GDM1 (cell line): Measurements from ENCODE around the gene UVSSA.
A peak's percentile ranks its signal among the peaks of the same experiment; 100 is the strongest.
"Not testable (repeated sequence)": the region's sequence is repeated elsewhere in the genome, so short reads cannot be mapped to it uniquely, and the experiment has no call there.

ENCODE experiments used
- DNase-seq: peaks from one replicate; lab custom pipeline; 2025; lab: John Stamatoyannopoulos, UW

UVSSA gene

DNA sequence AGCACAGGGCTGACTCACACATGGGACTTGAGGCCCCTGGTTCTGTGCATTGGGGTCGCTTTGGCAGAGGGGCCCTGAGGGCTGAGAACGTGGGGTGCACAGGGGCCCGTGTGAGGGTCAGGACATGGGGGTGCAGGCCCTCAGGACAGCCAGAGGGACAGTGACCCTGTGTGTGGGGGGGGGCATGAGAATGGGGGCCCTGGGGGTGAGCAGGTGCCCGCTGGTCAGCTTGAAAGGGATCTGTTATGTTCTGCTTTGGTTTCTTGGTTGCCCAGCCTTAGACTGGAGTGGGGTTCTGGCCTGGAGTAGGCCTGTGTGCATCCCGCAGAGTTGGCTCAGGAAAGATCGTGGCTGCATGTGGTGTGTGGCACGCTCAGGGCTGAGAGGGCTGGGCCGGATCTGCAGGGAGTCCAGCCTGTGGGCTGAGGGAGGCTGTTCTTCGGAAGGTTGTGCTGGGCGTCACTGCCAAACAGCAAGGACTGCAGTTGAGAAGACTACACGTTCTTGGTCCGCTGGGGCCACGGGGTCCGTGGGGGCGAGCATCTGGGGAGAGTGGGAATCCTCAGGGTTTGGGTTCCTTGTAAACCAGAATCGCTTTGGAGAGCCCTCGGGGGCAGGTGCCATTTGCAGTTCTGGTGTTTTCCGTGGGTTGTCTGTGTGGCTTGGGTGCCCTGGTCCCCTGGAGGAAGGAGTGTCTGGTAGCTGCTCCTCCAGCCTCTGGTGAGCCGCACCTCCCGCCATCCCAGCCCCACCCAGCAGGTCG lies 15.2 kb upstream of the UVSSA start:
- DNase-seq, result no peak

DNA sequence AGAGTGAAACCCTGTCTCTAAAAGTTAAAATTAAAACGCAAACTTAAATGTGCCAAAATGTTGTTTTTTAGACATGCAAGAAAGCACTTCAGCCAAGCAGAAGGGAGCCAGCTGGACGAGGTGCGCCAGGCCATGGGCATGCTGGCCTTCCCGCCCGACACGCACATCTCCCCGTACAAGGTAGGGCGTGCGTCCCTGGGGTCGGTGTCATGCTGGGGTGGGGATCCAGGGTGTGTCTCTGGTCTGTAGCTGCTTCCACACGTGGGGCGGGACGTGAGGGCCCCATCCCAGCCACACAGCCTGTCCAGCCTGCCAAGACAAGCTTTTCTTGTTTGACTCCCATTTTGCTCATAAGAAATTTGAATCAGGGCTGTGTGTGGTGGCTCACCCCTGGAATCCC lies 14.3 kb upstream of the UVSSA start:
- DNase-seq, result no peak

DNA sequence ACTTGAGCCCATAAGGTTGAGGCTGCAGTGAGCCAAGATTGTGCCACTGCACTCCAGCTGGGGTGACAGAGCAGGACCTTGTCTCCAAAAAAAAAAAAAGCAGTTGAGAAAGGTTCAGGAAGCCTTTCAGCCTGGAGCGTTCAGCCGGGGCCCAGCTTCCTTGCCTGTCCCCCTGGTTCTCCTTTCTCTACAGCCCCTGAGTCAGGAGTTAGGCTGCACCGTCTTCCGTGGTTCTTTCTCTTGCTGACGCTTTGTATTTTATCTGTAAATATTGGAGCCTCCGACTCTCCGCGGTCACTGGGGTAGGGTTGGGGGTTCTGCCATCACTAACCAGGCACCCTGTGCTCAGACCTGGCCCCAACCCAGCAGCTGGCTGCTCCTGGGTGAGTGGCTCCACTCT lies 13.8 kb upstream of the UVSSA start:
- no peak for DNase-seq

DNA sequence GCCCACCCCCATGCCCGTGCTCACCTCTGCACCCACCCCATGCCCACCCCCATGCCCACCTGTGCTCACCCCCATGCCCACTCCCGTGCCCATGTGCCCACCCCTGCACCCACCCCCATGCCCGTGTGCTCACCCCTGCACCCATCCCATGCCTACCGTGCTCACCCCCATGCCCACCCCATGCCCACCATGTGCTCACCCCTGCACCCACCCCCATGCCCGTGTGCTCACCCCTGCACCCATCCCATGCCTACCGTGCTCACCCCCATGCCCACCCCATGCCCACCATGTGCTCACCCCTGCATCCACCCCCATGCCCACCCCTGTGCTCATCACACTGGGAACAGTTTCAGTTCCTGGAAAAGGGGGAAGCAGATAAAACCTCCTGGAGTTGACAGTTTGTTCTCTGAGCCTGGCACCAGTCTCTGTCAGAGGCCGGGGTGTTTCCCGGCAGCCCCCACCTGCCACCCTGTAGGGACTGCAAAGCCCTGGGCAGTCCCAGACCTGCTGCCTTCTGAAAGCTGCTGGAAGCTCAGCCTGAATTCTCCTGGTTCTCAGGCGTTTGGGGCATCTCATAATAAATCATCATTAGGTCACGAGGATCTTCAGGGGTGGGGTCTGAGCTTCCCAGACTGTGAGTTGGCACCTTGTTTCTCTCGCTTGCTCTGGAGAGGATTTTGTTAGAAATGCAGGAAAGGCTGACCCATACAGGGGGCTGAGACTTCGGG lies 13.0 kb upstream of the UVSSA start:
- not testable (repeated sequence) for DNase-seq

DNA sequence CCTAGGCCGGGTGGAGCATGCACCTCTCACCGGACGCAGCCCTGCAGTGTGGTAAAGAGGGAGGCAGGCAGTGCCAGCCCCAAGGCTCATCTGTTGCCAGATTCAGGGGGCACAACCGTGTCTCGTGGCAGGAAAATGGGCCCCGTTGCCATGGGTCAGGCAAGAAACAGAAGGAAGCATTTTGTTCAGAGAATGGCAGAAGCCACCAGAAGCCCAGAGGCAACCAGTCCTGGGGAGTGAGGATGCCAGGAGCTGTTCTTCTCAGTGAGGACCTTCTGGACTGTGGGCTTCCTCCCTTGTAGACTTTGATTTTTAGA lies 12.5 kb upstream of the UVSSA start:
- DNase-seq, result no peak

DNA sequence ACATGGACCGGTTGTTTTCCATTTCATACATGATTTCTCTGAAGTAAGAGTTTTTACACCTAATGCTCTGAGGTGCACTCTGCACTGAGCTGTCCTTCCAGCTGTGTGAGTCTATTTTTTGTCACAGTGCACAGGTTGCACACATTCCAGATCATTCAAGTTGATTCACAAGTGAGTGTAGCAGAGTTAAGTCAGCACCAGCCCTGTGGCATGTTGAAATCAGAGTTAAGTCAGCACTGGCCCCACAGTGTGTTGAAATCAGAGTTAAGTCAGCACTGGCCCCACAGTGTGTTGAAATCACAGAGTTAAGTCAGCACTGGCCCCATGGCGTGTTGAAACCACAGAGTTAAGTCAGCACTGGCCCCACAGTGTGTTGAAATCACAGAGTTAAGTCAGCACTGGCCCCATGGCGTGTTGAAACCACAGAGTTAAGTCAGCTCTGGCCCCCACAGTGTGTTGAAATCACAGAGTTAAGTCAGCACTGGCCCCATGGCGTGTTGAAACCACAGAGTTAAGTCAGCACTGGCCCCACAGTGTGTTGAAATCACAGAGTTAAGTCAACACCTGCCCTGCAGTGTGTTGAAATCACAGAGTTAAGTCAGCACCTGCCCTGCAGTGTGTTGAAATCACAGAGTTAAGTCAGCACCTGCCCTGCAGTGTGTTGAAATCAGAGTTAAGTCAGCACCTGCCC lies 11.7 kb upstream of the UVSSA start:
- not testable (repeated sequence) for DNase-seq

DNA sequence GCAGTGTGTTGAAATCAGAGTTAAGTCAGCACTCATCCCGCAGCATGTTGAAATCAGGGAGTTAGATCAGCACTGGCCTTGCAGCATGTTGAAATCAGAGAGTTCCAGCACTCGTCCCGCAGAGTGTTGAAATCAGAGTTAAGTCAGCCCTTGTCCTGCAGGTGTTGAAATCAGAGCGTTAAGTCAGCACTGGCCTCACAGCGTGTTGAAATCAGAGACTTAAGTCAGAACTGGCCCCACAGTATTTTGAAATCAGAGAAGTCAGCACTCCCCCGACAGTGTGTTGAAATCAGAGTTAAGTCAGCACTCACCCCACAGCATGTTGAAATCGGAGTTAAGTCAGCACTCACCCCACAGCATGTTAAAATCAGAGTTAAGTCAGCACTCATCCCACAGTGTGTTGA lies 10.9 kb upstream of the UVSSA start:
- no peak for DNase-seq

DNA sequence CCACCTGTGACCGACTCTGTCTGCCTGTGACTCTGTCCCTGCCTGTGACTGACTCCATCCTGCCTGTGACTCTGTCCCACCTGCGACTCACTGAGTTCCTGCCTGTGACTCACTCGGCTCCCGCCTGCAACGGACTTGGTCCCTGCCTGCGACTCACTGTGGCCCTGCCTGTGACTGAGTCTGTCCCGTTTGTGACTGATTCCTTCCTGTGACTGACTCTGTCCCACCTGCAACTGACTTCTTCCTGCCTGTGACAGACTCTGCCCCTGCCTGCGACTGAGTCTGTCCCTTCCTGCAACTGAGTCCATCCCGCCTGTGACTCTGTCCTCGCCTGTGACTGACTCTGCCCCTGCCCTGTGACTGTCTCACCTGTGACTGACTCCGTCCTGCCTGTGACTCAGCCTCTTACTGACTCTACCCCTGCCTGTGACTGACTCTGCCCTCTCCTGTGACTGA lies 9.6 kb upstream of the UVSSA start:
- no peak for DNase-seq

DNA sequence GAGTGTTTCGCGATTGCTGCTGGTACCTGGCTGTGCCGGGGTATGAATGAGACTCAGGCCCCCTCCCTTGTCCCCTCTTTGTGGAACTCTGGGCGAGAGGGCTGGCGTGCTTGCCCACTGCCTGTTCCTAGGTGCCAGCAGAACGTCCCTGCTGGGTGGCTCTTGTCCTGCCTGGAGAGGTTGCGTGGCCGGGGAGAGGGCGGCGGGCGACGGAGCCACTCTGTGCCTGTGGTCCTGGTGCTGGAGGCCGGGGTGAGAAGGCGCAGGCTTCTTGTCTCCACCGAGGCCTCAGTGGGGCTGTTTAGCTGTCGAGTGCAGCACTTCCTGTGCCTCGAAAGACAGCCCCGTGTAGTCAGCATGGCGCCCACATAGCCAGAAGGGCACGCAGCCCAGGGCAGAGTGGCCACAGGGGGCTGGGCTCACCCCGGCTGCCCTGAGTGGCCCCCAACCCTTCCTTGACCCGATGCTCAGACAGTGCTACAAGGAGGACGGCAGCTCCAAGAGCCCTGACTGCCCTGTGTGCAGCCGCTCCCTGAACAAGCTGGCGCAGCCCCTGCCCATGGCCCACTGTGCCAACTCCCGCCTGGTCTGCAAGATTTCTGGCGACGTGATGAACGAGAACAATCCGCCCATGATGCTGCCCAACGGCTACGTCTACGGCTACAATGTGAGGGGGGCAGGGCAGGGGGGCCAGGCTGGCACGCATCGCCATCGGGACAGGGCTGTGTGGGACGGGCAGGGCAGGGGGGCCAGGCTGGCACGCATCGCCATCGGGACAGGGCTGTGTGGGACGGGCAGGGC lies 8.9 kb upstream of the UVSSA start:
- no peak for DNase-seq

DNA sequence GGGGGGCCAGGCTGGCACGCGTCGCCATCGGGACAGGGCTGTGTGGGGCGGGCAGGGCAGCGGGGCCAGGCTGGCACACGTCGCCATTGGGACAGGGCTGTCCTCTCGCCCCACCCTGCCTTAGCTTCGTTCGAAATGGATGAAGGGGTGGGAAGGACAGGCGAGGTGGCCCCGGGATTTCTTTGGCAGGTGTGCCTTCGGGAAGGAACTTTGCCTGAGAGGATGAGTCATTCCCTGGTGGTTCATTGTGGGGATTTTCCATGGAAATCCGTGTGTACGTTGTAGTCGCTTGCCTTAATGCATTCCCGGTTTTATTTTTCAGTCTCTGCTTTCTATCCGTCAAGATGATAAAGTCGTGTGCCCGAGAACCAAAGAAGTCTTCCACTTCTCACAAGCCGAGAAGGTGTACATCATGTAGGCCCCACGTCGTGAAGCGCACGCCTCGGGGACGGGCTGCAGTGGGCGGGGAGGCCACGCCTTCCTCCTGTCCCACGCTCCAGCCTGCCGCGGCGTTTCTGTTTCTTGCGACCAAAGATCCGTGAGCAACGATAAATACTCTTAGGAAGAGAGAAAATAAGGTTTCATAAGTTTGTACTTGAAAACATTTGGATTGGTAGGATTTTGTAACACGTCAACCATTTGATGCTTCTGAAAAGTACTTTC lies 8.1 kb upstream of the UVSSA start:
- no peak for DNase-seq

DNA sequence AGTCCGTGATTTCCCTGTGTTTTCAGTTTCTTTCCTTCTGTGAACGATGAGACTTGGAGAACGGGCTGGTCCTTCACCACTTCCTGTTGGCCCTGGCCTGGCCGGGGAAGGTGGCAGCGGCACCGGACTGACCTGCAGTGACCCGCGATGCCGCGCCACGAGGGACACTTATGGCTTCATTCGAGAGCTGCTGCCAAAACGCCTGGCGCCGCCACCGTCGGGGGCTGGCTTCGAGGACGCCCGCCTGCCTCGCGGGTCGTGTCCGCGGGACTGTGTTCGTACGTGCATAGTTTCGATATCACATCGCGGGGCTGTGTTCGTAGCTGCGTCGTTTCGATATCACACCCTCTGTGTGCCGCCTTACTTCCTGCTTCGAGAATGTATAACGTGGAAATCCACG lies 7.5 kb upstream of the UVSSA start:
- DNase-seq, result no peak

DNA sequence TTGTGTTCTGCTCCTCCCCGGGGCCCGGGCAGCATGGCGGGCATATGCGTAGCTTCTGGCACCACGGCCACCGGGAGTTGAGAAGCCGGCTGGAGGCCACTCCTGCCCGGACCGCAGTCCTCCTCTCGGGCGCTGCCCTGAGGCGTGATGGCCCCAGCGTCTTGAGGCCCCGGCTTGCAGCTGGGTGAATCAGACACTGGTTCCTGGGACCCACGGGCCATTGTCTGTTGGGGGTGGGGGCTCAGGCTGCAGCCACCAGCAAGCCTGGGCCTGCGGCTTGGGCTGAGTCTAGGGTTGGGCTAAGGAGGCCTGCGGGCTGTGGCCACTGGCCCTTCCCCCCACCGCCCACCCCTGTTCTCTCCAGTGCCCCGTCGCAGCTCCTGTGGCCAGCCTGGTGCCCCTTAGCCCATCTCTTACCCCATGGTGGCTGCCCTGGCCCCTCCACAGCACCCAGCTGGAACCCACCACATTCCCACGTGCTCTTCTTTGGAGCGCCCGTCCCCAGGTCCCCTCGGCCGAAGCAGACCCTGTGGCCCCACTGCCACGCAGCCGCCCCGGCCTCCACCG lies 6.7 kb upstream of the UVSSA start:
- no peak for DNase-seq

DNA sequence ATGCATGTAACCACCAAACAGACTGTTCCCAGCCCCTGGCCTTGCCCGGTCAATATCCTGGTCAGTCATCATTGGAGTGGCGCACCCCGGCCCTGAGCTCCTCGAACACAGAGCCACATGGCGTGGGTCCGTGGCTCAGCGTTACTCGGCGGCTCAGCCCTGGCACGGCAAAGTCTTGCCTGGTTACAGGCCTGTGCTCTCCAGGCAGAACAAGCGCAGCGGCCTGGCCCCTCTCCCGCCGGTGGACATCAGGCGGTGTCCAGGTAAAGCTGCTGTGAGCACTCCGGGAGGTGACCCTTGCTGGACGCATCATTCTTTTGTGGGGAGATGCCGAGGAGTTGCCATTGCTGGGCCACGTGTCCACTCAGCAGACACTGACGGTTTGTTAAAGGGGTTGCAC lies 6.1 kb upstream of the UVSSA start:
- DNase-seq, result no peak

DNA sequence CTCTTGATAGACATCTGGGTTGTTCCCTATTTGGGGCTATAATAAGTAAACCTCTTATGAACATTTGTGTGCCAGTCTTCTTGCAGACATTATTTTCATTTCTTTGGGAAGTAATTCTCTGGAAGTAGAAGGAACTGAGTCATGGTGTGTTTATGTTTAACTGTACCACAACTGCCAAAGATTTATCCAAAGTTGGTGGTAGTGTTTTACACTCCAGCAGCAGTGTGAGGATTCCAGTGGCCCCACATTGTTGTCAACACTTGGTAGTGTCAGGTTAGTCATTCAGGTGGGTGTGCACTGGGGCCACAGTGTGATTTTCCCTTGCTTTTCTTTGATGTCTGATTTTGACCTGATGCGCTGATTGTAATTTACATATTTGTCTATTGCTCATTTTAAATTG lies 5.0 kb upstream of the UVSSA start:
- no peak for DNase-seq

DNA sequence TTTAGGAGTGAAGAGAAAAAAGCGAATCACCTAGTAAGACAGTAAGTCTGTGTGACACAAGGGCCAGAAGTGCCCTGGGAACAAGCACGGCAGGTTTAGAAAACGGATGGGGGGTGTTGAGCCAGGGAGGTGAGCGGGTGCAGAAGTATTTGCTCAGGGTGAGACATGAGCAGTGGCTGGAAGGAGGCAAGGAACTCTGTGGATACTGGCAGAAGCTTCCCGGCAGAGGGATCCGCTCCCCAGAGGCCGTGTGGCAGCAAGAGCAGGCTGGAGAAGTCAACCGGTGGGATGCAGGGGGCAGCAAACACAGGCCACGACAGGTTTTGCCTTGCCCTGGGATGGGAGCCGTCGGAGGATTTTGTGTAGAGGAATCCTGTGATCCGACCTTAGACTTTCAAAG lies 2.3 kb upstream of the UVSSA start:
- no peak for DNase-seq

DNA sequence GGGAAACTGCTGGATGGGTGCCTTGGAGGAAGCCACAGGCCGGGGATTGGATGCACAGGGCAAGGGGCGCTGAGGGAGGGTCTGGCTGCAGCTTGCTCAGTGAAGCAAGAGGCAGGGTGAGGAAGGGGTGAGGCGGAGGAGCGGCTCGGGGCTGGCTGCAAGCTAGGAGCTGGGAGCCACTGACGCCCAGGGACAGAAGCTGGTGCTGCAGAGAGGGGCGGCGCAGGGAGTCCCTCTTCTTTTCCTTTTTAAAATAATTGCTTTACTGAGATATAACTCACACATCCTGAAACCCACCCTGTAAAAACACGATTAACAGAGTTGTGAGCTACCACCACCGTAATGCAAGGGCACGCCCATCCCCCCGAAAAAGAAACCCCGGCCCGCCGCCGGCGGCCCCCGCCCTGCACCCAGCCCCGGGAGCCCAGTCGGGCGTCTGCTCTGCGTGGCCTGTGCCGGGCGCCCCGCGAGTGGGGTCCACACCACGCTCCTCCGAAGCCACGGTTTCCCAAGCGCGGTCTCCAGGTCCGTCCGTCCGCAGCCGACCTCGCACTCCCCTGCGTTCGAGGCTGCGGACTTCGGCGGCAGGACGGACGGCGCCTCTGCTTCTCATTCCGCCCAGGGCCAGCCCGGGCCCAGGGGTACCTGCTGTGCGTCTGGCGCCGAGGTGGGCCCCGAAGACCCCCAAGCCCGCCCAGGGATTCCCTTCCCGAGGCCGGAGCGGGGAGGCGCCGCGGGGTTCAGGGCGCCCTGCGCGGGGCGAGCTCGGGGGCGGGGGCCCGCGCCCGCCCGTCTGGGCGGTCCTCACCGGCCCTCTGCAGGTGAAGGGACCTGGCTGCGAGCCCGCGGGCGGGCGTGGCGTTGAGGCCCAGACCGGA lies 866 bp upstream of the UVSSA start:
- DNase-seq, result peak; percentile 35

DNA sequence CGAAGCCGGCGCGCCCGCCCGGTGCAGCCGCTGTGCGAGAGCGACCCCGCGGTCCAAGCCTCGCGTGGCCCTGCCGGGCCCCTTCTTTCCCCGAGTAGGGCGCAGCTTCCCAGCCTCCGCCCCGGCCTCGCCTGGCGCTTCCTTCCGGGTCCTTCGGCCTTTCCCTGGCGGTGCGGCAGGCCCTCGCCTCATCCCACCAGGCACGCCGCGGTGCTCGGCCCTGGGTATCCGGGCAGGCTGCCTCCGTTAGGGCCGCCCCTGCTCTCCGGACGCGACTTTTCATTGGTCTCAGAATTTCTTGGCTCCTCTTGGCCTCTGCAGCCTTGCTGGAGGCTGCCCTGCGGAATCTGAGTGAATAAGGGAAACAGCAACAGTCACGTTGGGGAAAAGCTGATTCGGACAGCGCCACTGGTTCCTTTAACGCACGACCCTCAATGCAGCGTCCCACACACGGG lies 429 bp downstream of the UVSSA start:
- peak; percentile 68 for DNase-seq

DNA sequence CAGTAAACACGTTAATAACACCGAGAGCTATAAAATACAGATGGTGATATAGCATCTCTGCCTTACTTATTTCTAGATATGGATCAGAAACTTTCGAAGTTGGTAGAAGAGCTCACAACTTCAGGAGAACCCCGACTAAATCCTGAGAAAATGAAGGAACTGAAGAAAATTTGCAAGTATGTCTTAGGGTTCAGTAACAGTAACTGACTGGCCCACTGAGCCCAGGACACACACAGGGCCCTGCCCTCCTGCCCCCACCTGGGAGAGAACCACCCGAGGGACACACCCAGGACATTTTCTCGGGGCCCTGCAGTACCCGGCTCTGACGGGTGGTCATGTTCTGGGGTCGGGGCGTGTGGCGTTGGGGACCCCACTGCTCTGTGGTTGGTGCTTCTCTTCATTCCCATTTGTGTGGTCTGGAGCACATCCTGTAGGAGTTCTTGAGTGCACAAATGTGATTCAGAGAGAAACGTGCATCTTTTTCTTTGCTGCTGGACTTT lies 1.1 kb downstream of the UVSSA start:
- DNase-seq, result no peak

DNA sequence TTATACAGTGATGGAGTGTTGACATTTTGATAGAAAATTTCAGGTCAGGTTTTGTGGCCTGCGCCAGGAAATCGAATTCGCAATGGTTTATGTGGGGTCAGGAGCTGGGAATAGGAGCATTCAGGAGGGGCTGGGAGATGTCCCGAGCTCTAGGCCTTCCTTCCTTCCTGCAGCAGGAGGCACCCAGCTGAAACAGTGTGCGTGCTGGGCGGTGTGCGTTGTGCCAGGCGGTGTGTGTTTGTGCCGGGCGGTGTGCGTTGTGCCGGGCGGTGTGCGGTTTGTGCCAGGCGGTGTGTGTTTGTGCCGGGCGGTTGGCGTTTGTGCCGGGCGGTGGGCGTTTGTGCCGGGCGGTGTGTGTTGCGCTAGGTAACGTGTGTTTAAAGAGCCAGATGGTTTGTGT lies 1.7 kb downstream of the UVSSA start:
- no peak for DNase-seq
